H4 (cell line): ENCODE results near the gene RICTOR. TPM values are rescaled to one million over a fixed set of nuclear protein-coding genes. Genes with fewer than 3 reads are reported as not detected.

Source experiments
- DNase-seq: peaks from one replicate; pipeline ENCODE4 v3.0.0-alpha.2; 2015; ENCODE audit warnings: low spot score
- total RNA-seq: library from RNA; depleted of rRNA; stranded (reverse); fragments of >200 nt; shearing (Covaris generic); gene quantifications from 2 replicates; pipeline ENCODE4 v1.2.3, GENCODE V29; 2014

Gene RICTOR
- total RNA-seq, 1 experiment from 2014 or later: 12.2 TPM

DNA sequence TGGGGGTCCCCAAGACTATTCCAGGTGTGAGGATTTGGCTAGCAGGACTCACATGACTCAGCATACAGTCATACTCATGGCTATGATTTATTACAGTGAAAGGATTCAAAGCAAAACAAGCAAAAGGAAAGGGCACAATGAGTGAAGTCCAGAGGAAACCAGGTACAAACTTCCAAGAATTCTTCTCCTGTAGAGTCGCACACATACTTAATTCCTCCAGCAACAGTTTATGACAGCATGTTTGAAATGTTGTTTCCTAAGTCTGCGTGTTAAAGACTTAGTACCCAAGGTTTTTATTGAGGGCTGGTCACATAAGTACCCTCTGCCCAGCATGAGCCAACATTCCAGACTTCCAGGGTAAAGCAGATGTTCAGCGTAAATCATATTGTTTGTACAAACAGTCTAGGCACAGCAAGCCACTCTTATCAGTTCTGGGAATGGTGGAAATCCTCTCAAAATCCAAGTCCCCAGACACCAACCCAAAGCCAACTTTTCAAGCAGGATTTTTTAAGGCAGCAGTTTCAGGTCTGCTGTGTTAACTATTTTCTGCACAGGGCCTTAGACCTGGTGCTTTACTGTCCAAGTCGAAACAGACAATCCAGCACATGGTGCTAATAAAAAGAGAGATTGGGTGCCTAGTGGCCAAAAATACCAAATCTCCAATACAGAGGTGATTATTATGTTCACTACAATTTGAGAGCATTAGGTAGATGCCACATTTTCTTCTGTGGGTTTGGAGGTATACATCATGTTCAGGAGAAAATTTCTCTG lies 18.6 kb upstream of the RICTOR start:
- peak; percentile 62 for DNase-seq

DNA sequence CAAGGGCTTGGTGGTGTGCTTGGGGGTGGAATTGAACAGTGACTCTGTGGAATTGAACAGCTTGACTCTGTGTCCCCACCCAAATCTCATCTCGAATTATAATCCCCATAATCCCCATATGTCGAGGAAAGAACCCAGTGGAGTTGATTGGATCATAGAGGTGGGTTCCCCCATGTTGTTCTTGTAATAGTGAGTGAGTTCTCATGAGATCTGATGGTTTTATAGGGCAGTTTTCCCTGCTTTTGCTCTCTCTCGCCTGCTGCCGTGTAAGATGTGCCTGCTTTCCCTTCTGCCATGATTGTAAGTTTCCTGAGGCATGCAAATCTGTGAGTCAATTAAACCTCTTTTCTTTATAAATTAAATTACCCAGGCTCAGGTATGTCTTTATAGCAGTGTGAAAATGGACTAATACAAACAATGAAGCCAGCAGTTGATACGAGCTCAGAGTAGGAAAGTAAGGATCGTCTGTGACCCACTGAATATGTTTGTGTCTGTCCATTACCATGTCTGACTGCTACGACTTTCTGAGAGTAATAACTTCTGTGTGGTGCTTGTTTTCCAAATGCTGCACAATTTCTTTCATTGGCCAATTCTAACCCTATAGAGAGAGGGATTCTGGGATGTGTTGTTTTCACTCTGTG lies 17.9 kb upstream of the RICTOR start:
- DNase-seq: no peak

DNA sequence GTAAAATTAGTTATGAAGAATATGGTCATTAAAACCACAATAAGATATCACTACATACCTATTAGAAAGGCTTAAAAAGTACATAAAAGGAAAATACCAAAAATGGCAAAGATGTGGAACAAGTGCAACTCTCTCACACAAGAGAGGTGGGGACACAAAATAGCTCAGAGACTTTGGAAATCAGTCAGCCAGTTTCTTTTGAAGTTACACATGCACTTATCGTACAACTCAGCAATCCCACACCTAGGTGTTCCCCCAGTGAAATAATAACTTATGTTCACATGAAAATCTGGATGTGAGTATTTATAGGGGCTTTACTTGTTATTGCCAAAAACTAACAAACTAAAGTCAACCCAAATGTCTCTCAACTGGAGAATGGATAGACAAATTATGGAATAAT lies 9.8 kb upstream of the RICTOR start:
- no peak for DNase-seq

DNA sequence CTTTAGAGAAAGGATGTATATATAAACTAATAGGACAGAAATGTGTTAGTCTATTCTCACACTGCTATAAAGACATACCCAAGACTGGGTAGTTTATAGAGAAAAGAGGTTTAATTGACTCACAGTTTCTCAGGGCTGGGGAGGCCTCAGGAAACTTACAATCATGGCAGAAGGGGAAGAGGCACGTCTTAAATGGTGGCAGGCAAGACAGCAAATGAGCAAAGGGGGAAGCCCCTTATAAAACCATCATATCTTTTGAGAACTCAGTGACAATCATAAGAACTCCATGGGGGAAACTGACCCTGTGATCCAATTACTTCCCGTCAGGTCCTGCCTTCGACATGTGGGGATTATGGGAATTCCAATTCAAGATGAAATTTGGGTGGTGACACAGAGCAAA lies 8.8 kb upstream of the RICTOR start:
- DNase-seq: no peak

DNA sequence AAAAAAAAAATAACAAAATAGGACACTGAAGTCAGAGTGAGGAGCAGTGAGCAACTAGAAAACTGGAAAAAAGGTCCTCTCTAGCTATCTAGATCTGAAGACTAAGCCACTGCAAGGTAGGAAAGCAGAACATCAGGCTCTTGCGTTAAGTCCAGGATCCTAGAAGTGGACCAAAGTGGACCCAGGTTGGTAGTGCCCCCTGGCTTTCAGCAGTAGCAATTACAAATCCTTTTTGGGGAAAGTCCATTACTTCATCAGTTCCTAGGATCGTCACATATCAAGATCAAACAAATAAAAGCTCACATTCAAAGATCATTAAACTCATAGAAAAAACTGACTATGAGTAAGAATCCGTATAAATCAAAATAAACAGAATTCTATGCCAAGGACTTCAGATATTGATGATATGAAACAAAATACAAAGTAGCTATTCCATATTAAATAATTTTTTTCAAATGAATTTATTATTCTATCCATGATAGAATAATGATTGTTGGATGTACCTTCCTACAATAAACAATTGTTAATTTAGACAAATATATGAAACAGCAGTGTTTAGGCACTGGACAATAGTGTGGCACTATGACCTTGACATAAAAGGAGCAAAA lies 6.5 kb upstream of the RICTOR start:
- DNase-seq: peak; percentile 75

DNA sequence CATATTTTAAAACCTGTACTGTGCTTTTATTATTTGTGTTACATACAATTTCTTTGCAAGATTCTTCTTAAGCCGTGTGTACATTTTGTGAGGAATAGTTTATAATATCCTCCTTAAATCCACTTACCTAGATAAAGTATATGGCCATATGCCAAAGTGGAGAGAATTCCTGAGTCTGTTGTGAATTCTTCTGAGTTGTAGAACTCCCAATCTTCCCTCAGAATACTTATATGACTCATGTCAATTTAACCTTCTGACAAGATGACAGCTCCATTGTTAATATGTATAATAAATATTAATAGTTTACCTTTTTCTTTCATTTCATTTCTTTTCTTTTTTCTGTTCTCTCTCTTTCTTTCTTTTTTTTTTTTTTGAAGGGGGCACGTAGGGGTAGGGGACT lies 6.0 kb upstream of the RICTOR start:
- no peak for DNase-seq

DNA sequence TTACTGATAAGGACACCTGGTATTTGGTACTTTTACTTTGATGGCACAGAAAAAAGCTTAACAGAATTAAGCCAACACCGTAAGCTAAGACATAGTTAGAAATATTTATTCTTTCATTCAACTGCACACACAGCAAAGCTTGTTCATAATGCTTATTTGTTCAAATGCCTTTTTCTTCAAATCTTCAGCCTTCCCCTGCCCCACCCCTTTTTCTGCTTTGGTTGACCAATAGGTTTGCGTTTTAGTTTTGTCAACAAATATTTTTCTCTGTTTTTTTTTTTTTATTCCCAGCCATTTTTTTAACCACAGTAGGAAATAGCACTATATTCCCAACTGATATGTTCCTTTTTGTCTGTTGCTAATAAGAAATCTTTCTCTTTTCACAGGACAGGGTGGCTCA lies 4.9 kb upstream of the RICTOR start:
- no peak for DNase-seq

DNA sequence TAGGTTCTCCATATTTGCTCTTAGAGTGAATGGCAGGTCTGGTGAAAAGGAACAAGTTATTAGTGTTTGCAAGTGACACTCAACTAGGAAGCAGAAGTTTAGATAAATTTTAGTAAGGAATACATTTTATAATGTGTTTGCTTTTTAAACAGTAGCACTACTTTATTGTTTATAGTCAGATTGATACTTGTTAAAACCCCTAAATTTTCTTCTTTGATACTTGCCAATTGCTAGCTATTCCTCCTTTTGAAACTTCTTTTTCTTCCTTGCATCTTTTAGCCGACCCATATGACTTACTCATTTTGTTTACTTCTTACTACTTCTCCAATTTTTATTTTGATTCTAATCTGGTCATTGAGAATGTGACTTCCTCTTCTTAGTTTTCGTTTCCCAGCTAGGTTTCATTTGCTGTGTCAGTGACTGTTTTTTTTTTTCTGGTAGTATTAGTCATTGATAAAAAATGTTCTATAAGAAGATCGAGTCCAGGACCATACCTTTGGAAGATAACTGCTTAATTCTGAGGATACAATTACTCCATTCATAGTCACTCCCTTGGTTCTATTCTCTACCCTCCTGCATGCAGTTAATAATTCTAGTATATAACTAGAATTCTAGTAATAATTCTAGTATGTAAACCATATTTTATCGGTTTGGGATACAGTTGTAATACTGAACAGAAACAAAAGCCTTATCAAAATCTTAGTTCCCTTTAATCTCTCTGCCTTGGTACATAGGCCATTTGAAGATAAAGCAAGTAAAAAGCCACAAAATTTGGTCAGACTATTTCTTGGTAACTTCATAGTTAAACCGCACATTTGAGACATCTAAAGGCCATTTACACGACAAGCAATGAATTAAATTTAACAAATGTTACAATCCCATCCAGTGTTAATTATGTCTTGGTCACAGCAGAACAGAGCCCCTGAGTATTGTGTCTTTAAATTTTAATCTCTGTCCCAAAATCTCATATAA lies 2.8 kb upstream of the RICTOR start:
- DNase-seq: peak; percentile 61

DNA sequence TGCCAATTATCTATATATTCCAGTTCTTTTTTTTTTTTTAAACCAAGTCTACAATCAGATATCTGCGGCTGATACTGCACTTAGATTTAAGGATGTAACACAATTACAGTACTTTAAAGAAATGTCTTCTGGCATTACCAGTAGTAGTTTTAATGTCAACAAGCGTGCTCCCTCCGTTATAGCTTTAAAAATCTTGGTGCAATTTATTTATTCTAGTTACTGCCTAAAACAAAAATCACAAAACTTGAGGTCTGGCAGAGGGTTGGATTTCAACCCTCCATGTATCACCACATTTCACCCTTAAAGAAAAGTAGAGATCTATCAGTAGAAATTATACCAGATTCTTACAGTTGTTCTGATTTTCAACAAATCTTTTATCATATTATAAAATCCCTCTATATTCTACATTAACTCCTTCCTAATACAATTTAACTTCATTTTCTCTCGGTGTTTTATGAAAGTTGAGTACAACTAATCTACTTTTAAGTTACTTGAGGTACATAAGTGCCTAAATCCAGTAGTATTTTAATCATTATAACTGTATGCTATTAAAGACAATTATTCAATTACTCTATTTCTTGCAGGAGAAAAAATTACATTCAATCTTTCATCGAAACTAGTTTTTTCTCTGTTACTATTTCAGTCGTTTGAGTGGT lies 2.0 kb upstream of the RICTOR start:
- no peak for DNase-seq

DNA sequence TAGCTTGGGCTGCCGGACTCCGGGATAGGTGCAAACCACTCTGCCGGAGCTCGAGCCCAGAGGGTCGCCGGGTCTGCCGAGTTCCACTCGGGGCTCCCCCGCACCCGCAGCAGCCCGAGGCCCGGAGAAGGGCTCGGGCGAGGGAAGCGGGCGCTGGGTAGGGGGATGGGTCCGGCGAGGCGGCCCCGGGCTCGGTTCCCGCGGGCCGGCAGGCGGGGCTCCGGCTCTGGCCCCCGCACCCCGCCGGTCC lies 507 bp downstream of the RICTOR start:
- DNase-seq: no peak

DNA sequence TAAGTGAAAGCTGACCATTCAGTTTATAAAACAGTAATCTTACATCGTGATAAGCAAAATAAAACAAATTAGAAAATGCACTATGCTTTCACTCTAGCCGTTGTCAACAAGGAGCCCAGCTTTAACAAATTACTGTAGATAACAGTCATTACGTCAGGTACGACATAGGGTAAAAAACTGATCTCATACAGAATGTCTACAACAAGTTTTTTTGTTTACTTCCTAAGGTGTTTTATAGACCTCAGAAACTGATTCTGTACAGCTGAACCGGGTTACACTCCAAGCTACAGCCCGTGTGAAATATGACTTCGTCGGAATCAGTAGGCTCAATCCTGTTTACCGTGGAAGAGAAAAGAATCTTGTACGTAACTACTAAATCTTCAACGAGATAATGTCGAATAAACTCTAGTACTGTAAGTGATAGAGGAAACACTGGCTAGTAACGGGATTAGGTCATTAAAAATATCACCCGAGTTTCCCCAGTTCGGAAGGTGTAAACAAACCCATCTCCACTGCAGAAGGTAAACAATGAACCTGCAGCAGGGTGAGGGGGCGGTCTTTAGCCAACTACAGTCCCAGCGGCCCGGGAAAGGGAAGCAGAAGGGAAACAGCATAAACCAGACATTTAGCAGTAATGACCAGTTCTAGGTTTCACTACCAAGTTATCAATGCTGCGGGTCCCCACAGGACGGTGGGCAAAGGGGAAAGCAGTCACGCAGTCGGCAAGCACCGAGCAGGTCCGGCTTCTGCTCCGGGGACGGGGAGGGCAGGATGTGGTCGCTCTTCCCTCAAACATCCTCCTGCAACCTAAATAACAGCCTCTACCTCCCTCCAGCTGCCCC lies 1.1 kb downstream of the RICTOR start:
- peak; percentile 50 for DNase-seq

DNA sequence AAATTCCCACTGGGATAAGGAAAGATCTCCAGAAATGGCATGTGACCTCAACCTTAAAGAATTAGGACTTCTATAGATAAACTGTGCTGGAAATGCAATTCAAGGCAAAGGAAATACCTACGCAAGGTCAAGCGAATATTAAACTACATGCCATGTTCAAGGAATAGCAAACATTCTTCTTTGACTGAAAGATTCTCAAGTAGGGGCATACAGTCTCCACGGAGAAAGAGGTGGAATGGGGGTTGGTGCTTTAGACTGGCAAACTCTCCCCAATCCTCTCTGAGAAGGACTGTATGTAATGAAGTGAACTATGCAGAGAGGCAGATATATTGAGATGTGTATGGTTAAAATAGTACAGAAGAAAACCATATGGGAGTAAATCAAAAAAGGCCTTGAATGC lies 6.1 kb downstream of the RICTOR start:
- DNase-seq: no peak

DNA sequence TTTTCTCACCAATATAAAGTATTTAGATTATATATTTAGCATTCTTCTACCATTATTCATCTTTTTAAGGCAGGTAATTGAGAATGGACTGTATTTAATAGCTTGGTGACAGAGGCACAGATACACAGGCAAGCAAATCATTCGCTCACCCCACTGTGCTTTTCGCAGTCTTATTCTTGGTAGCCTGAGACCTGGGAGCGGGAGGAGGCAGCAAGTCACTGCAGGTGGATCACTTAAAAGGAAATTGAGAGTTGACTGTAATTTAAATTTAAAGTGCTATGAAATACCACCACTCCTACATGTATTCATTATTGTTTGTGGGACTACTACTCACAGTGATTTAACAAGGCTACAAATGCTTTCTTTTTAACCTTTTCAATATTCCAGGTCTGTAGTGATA lies 9.7 kb downstream of the RICTOR start:
- no peak for DNase-seq

DNA sequence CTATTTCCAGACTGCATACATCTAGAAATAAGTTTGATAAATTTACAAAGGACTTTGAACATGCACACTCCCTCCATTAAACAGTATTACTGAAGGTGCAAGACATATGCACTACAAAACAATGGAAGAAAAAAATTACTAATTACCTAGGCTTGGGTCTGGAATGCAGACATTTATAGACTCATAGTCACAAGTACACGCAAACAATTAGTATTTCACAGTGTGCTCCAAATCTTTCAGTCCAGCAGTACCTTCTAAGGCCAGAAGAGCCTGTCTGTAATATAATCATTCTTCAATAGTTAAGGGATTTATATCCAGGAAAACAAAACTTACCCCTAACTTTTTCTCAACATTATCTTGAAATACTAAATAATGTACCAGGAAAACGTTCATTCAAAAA lies 11.2 kb downstream of the RICTOR start:
- DNase-seq: no peak

DNA sequence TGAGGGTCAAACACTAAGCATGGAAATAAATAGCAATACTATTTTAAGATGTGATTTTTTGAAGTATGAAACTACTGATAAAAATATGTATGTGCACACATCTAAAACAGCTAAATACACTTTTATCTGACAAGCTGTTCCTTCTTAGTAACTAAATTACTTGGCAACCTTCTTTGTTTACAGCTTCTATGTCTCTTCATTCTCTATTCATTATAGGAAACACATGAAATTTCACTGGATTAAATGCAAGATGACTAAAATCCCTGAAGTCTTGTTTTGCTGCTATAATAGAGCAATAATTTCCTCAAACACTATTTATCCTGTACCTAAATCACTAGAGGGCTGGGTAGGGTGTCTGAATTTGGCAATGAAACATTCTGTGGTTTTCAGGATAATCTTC lies 11.7 kb downstream of the RICTOR start:
- DNase-seq: no peak

DNA sequence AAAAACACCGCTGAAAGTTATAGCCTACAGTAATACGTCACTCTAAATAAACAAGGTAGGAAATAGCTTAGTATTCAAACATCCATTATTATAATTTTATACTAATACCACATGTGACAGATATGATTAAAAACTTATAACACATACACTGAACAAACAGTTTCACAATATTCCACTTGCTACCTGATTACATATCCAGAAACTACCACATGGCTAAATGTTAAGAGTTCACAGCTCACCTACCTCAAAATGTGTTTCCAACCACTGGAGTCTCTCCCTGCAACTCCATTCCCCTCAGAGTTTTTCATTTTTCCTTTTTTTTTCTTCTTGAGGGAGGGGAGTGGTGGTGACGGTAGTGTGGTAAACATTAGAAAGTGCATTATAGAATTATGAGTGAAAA lies 12.1 kb downstream of the RICTOR start:
- DNase-seq: no peak

DNA sequence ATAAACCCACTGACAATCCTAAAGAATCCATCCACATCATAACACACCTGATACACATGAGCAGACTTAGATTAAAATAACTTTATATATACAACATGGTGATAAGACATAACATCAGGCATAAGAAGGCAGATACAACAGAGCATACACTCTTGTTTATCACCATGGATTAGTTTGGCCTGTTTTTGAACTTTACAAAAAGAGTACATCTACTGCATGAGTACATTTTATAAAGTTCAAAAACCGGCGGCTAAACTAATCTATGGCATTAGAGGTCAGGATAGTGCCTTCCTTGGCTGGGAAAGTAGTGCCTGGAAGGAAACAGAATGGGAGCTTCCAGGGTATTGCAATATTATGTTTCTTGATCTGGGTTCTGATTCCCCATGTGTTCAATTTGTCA lies 15.1 kb downstream of the RICTOR start:
- no peak for DNase-seq

DNA sequence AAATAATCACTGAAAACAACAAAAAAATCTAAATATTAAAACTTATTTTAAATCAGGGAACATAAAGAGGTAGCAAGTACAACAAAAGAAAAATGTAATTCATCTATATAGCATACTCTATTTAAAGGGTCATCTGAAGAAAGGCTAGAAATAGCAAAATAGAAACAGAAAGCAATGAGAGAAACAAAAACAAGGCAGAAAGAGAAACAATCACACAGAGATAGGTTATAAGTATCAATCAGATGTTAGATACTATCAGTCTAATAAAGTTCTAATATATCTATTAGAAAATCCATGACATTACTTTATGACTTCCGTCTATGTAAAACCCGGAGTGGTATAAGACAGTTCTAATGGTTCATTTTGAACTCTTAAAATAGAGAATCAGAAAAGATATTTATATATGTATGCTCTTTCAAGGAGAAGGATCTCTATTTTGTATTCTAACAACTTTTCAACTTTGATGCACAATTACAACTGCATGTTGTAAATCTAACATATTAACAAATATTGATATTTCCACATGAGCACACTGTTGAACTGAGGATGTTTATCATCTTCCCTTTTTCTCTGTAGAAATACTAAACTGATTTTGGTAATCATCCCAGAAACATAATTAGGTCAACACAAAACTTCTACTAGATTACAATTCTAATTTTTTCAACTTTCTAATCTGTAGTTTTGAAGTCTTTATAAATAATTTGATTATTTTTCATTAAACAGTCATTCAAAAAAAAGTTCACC lies 15.8 kb downstream of the RICTOR start:
- no peak for DNase-seq

DNA sequence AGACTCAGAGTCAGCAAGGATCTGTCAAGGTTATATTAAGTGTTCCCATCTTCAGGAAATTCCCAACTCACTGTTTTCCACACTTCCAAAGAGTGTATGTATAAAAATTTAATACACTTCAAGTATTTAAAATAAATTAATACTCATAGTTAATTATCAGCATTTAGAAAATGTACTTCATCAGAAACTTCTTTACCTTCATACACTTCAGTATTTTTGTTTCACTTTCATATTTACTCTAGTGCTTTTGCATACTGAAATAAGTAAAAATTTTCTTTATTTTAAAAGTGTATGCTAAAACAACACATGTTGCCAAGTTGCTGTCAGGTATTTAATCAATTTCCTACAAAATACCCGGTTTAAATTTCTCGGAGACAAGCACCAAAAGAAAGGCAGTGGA lies 16.5 kb downstream of the RICTOR start:
- DNase-seq: no peak

DNA sequence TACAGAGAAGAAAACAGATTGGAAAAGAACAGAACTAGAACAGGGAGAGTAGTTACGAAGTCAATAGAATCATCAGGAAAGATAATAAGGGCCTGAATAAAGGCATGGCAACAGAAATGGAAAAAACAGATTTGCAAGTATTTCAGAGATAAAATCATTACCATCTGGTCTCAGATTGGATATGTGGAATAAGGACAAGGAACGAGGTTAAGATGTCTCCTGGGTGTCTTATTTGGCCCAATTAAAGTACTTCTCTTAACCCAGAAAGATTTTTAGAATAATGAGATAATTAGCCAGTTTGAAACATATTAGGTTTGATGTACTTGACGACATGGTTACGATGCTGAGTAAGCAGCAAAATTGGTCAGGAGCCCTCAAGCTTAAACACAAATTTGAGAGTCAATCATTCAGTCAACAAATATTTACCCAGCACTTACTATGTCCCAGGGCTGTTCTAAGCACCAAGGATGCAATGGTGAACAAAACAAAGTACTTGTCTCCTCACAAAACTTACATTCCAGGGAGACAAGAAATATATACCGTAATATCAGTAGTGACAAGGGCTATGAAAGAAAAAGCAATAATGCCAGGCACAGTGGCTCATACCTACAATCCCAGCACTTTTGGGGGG lies 18.3 kb downstream of the RICTOR start:
- DNase-seq: no peak
